Measurements from ENCODE around the gene MEF2A.

- TF ChIP-seq CTCF (IDR thresholded peaks at IDR 0.05; ENCODE audit: borderline replicate concordance, extremely low read depth, low read length, poor library complexity, severe bottlenecking) (no peak), EZH2 (IDR thresholded peaks at IDR 0.05; ENCODE audit: borderline replicate concordance, low read depth, low read length, severe bottlenecking) (no peak)
Measured at GRCh38 chr15:99721104-99721778, 155.5 kb downstream of the MEF2A start.
